Measurements from ENCODE around the gene ODF4.

DNA sequence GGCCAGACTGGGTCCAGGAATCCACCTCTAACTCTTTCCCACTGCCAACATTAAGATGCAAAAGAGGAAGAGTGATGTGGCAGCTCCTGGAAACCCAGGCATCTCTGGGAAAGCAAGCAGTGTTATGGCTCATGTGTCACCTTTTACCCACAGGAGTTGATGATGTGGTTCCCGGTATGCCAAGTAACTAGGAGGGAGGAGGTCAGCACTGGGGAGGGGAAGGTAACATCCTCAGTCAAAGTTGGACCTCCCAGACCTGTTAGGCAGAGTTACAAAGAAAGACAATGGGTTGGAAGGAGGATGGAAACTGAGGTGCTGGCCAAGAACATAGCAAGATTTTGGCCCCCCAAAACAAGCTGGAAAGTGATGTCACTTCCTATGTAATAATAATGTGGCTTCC, 25.5 kb downstream of the ODF4 start:
- no peak for TF ChIP-seq ARNTL (CRISPR knock-in tag; IDR thresholded peaks at IDR 0.05; ENCODE audit: borderline replicate concordance, low read depth)
- TF ChIP-seq GLIS3 (CRISPR knock-in tag; IDR thresholded peaks at IDR 0.05), result no peak
- TF ChIP-seq ZC3H10 (CRISPR knock-in tag; IDR thresholded peaks at IDR 0.05), result no peak
- TF ChIP-seq SNAI2 (CRISPR knock-in tag; IDR thresholded peaks at IDR 0.05), result no peak
- TF ChIP-seq TCF4 (CRISPR knock-in tag; IDR thresholded peaks at IDR 0.05; ENCODE audit: borderline replicate concordance), result no peak
- TF ChIP-seq, protein P1, sequence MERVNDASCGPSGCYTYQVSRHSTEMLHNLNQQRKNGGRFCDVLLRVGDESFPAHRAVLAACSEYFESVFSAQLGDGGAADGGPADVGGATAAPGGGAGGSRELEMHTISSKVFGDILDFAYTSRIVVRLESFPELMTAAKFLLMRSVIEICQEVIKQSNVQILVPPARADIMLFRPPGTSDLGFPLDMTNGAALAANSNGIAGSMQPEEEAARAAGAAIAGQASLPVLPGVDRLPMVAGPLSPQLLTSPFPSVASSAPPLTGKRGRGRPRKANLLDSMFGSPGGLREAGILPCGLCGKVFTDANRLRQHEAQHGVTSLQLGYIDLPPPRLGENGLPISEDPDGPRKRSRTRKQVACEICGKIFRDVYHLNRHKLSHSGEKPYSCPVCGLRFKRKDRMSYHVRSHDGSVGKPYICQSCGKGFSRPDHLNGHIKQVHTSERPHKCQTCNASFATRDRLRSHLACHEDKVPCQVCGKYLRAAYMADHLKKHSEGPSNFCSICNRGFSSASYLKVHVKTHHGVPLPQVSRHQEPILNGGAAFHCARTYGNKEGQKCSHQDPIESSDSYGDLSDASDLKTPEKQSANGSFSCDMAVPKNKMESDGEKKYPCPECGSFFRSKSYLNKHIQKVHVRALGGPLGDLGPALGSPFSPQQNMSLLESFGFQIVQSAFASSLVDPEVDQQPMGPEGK (CRISPR knock-in tag; IDR thresholded peaks at IDR 0.05; ENCODE audit: borderline replicate concordance), result no peak
- TF ChIP-seq ZNF565 (CRISPR knock-in tag; conservative IDR thresholded peaks at IDR 0.05; ENCODE audit: low read depth), result no peak
- TF ChIP-seq RARB (CRISPR knock-in tag; IDR thresholded peaks at IDR 0.05), result no peak
- no peak for TF ChIP-seq BACH2 (CRISPR knock-in tag; IDR thresholded peaks at IDR 0.05; ENCODE audit: borderline replicate concordance)
- TF ChIP-seq ISL1 (CRISPR knock-in tag; IDR thresholded peaks at IDR 0.05), result no peak
- TF ChIP-seq, protein P2, sequence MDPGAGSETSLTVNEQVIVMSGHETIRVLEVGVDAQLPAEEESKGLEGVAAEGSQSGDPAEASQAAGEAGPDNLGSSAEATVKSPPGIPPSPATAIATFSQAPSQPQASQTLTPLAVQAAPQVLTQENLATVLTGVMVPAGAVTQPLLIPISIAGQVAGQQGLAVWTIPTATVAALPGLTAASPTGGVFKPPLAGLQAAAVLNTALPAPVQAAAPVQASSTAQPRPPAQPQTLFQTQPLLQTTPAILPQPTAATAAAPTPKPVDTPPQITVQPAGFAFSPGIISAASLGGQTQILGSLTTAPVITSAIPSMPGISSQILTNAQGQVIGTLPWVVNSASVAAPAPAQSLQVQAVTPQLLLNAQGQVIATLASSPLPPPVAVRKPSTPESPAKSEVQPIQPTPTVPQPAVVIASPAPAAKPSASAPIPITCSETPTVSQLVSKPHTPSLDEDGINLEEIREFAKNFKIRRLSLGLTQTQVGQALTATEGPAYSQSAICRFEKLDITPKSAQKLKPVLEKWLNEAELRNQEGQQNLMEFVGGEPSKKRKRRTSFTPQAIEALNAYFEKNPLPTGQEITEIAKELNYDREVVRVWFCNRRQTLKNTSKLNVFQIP (CRISPR knock-in tag; IDR thresholded peaks at IDR 0.05; ENCODE audit: borderline replicate concordance, low read depth), result no peak
- no peak for TF ChIP-seq ZFP30 (CRISPR knock-in tag; IDR thresholded peaks at IDR 0.05)
- no peak for TF ChIP-seq PPARA (CRISPR knock-in tag; IDR thresholded peaks at IDR 0.05; ENCODE audit: borderline replicate concordance)

Data from SK-N-SH treated with all-trans-retinoic acid at 6 μM for 48 hours (cell line).